Suprapubic skin (tissue), 3 donors: ENCODE data around the gene LGALS4.
"Not testable (repeated sequence)": the region's sequence is repeated elsewhere in the genome, so short reads cannot be mapped to it uniquely, and the experiment has no call there.

Source experiments
- CTCF ChIP-seq, 2 donors: fragments of 200-600 bp in 1 of 2; fragments of 450-650 bp in 1 of 2; sonication (generic) in 1 of 2; IDR thresholded peaks; one replicate each; pipeline ENCODE4 v1.5.1; 2016 to 2019; ENCODE audit warnings: antibody characterized with exemption in 2 of 2, mild to moderate bottlenecking in 1 of 2, moderate library complexity in 1 of 2
- EP300 ChIP-seq: sonication (generic); formaldehyde crosslinking; IDR thresholded peaks from one replicate; pipeline ENCODE4 v1.6.1; 2017; ENCODE audit warnings: antibody characterized with exemption

GRCh38 chr19:38770949-38771275, 41.8 kb downstream of the LGALS4 start:
- not testable (repeated sequence) for TF ChIP-seq CTCF (IDR thresholded peaks at IDR 0.05); EP300
